HG03575 (cell line): ENCODE results near the gene OCSTAMP.

Experiments used
- ATAC-seq: cut with Tn5 transposase; IDR thresholded peaks from one replicate; pipeline ENCODE4 v1.9.1; 2021; ENCODE audit not compliant: unreplicated experiment, insufficient number of reproducible peaks, low FRiP score; ENCODE audit errors: extremely low read depth

Gene OCSTAMP, protein sequence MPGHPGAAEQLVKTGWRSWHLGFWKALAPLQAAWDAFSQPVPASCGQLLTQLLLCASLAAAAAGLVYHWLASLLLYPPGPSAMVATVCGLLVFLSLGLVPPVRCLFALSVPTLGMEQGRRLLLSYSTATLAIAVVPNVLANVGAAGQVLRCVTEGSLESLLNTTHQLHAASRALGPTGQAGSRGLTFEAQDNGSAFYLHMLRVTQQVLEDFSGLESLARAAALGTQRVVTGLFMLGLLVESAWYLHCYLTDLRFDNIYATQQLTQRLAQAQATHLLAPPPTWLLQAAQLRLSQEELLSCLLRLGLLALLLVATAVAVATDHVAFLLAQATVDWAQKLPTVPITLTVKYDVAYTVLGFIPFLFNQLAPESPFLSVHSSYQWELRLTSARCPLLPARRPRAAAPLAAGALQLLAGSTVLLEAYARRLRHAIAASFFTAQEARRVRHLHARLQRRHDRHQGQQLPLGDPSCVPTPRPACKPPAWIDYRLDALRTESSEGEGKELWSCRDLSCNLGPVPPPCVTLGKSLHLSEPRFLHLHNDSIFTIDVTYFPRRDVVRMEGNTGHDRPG

DNA sequence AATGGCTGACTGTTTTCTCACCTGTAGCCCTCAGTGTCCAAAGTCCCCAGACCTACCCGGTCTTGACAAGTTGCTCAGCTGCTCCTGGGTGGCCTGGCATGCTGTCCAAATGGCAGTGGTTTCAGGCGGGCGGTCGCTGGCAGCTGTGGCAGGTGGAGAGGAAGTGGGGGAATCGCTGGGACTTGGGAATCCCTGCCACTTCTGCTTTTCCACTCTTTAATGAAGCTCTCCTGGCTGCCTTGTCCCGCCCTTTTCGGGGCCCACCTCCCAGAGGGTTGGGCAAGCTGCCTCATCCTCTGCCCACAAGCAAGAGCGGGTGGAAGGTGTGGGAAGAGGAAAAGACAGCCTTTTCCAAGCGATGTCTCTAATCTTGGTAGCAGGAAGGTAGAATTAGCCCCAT, at the start of gene OCSTAMP:
OCSTAMP (minus strand) TSS at position 194 of the 400 bp plus-strand sequence; CDS start at position 100, 94 bp downstream.
- no peak for ATAC-seq

DNA sequence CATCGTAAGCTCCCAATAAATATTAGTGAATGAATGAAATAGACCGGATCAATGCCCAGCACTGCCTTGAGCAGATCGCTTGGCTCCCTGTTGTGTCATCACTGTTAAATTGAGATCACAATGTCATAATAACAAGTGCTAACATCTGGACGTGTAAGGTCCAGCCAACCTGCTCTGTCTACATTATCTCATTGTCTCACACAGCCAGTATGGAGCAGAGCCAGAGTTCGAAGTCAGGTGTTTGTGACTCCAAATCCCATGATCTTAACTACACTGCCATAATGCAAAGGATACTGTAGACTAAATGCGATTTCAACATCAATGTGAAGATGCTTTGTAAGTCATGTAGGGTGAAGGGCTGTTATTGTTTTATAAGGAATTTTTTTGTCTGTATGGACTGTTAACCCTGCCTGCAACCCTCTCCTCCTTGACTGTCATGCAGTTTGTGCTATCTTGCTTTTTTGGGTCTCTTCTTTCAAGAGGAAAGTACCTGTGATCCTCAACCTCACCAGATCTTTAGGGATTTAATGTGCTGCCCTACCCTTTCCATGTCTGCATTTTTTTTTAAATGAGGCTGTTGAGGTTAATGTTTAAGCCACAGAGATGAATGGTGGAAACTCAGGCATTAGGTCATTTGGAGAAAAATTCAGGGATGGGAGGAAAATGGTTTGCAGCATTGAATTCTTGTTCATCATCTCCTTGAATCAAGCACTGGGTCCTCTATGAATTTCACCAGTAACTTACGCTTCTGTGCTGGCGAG, 49.0 kb upstream of the OCSTAMP start:
- ATAC-seq, result no peak

DNA sequence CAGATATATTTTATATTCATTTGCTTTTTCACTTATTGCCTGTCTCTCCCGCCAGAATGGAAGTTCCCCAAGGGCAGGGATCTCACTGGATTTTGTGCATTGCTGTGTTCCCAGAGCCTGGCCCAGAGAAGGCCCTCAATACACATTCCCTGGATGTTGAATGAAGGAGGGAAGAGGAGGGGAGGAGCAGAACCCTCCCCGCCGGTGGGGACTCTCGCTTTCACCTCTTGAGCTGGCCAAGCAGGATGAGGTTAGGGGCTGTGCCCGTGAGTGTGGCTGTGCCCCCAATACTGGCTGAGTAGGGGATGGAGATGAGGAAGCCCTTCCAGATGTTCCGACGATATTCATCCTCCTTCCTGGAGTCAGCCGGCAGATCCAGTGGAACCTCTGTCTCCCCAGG, 45.5 kb upstream of the OCSTAMP start:
- no peak for ATAC-seq

DNA sequence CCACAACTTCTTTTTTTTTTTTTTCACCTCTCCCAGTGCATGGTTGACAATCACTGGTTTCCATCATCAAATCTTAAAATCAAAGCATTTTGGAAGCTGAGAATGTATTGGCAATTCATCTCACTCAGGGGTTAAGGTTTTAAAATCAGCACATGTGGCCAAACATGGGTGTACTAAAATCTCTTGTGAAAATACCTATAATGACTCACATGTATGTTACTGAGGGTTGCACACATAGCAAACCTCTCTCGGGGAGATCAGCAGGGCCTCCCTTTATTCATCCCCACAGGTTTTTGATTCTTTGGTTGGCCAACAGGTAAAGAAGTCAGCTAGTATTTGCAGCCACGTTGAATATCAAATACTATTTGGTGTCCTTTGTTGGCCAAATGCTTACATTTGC, 44.3 kb upstream of the OCSTAMP start:
- no peak for ATAC-seq

DNA sequence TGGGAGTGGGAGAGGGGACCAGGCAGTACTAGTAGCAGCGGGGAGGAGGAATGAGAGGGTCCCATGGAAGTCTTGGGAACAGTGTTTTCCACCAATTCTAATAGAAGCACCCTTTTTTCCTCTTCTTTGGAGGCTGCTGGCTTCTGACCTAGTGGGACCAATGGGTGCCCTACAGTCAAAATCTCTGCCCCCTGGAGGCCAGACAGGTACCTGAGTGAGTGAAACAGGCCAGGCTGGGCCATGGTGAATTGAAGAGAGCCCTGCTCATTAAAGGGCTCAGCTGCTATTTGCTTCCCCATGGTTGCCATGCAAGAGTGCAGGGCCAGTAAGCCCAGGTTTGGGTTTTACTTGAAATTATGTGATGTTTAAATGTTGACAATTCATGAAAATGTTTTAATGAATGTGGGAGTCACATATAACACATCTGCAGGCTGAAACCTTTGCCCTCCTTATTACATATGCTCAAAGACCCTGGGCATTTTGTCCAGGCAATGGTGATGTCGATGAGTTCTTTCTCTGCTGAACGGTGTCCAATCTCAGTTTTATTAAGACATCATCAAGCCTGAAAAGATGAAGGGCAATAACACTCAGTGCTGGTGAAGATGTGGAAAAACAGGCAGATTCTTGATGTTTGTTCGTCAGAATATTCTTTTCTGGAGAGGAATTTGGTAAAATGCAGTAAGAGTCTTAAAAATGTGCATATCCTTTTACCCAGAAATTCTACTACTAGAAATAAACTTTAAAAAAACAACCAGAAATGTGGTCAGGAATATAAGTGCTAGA, 42.3 kb upstream of the OCSTAMP start:
- no peak for ATAC-seq

DNA sequence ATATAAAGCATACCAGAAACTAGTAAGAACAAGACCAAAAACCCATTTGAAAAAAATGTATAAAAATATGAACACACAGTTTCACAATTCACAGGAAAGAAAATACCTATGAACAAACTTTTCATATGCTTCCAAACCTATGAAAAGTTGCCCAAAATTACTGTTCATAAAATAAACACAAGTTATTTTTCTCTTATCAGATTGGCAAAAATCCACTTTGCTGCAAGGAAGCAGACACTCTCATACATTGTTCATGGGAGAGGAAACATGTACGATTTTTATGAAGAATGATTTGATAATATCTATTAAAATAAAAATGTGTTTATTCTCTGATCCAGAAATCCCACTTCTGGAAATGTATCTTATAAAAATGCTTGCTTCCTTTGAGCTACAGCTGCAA, 40.0 kb upstream of the OCSTAMP start:
- ATAC-seq, result no peak

DNA sequence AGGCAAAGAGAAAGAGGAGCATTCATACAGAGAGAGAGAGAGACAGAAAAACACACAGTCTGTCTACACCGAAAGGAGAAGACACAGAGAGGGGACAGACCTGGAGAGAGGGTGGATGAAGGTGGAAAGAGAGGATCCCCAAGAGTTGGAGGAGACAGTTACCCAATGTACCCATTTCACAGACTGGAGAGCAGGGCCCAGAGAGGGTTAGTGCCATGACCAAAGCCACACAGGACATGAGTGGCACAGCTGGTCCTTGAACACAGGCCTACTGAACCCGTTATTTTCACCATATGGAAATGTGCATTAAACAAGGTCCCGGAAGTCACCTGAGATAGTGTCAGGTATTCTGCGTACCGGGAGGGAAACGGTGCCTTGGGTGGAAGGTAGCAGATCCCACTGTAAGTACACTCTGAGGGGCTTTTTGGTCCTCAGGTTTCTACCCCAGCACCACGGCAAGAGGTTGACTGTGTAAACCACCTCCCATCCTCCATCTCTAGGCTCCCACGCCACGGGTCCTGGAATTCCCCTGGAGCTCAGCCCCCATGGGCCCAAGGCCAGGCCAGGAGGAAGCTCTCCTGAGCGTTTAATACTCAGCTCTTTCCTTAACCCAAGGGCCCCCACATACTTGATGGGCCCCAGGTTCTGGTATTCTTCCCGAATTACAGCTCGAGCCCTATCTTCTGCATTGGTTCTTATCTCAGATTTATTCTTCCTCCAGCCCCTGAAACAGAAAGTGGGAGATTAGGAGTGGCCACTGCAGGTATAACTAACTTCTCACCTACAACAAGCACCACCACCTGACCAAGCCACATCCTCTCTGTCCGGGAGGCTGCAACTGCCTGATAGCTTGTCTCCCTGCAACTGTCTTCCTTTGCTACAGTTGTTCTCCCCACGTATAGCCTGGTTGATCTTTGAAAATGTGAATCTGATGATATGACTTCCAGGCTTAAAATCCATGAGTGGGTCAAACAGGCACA, 38.4 kb upstream of the OCSTAMP start:
- no peak for ATAC-seq

DNA sequence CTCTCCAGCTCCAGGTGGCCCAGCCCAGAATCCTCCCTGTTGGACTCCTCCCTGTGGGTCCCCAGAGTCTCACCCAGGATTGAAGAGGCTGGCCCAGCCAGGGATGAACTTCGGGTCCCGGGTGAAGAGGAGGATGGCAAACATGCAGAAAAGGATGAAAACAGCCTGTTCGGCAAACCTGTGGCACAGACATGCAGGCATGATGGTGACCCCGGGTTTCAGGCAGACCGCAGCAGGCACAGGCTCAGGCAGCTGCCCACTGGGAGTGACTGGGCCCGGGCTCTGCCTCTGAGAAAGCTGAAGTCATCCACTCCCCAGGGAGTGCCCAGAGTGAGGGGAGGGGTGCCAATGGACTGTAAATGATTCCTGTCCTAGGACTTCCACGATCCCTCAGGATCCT, 37.5 kb upstream of the OCSTAMP start:
- ATAC-seq, result no peak

DNA sequence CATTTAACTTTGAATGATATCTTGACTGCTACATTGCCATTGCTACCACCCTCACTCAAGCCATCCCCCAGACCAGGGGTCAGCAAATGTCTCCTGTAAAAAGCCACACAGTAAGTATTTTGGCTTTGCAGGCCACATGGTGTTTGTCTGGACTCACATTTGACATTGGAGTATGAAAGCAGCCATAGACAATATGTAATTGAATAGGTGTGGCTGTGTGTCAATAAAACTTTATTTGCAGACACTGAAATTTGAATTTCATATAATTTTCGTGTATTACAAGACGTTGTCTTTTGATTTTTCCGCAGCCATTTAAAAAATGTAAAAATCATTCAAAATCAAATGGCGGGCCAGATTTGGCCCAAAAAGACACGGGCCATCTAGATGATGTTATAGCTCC, 36.3 kb upstream of the OCSTAMP start:
- ATAC-seq, result no peak

DNA sequence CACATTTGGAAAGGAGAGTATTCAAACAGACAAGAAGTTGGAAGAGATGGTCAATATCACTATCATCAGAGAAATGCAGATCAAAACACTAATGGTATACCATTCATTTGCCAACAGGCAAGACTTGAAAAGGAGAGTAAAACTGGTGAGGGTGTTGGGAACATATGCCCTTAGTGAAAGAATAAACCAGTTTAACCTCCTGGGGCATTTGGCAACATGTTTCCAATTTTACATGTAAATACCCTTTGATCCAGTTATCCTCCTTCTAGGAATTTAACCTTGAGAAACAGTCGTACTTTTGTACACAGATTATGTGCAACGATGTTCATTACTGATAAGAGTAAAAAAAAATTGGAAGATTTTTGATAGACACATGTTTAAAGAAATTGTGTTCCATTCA, 34.1 kb upstream of the OCSTAMP start:
- ATAC-seq, result no peak

DNA sequence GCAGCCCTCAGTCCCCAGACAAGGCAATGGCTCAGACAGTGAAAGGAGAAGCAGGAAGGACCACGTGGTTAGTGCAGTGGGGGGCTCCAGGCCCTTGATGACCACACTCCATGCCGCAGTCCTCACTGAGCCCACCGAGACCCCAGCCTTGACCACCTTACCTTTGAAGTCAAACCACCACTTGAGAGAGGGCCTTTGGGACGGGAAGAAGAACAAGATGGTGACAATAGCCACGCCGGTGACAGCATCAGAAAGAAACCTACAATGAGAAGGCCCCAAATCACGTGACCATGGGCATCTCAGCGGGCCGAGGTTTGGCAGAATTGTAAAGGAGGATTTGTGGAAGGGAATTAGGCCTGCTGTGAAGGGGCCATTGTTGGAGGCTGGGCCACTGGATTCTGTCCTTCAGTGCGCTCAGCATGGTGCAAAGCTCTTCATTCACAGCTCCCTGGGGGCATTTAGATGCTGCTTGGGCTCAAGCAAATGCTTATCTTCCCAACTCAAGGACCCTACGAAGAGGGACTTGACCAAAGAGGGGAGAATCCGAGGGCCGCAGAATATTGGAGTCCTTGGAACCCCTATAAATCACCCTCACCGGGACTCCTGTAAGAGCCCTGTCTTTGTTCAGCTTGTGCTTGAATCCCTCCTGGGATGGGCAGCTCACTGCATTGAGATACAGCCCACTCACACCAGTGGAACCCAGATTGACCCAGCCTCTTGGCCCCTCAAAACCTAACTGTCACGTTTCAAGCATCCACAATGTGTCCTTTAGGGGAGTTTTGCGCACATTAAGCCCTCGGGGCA, 33.2 kb upstream of the OCSTAMP start:
- no peak for ATAC-seq

DNA sequence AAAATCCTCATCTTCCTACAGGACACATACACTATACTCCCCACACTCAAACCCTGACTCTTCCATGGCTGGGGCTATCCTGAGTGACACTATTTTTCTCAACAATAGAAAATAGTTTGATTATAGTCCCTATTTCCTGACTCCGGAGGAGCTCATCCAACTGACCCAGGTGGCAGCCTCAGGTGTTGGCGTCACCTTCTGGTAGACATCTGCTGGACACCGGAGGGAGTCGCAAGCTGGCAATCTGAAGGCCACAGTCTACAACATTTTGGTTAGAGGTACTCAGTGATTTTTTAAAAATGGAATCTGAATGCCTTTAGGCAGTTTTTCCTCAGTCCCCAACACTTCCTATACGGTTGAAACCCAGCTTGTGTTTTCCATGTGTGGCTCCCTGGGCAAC, 32.2 kb upstream of the OCSTAMP start:
- ATAC-seq, result no peak

DNA sequence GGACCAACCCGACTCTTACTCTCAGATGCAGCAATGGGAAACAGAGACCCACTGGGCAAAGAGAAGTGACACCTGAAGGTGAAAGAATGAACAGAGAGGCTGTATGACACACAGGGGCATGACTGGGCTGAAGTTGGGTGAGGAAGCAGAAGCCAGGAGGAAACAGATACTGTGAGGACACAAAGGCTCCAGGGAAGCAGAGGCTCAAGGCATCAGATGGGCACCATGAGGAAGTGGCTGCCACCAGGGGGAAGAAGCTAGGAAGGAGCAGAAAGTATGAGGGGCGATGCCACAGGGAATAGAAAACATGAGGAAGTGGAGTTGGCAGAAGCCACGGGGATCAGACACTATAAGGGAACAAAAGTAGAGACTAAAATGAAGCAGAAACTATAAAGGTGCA, 30.9 kb upstream of the OCSTAMP start:
- no peak for ATAC-seq

DNA sequence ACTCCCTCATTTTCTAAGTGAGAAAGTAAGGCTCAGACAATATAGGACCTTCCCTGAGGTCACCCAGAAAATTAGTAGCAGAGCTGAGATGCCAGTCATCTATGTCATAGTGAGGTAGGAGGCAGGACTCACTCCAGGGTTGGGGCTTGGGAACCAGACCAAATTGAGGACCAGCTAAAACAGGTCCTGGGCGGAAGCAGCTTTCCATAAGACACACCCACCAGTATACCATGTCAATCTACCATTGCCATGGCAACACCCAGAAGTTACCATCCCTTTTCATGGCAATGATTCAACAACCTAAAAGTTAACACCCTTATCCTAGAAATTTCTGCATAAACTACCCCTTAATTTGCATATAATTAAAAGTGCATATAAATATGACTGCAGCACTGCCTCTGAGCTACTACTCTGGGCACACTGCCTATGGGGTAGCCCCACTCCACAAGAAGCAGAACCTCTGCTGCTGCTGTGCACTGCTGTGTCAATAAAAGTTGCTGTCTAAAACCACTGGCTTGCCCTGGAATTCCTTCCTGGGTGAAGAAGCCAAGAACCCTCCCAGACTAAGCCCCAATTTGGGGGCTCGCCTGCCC, 30.3 kb upstream of the OCSTAMP start:
- ATAC-seq, result no peak

DNA sequence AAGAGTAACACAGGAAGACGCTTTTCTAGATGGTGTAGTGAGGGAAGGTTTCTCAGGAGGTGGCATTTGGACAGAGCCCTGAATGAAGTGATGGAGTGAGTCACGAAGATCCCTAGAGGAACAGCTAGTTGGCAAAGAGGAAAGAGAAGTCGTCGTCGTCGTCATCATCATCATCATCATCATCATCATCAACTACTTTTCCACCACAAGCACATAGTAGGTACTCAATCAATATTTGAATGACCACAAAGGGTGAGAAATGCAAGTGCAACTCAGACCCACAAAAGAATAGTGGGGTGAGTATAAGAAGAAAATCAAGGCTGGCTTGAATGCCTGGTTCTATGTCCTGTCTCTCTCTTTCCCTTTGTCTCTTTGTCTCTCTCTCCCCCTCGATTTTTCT, 28.3 kb upstream of the OCSTAMP start:
- no peak for ATAC-seq

DNA sequence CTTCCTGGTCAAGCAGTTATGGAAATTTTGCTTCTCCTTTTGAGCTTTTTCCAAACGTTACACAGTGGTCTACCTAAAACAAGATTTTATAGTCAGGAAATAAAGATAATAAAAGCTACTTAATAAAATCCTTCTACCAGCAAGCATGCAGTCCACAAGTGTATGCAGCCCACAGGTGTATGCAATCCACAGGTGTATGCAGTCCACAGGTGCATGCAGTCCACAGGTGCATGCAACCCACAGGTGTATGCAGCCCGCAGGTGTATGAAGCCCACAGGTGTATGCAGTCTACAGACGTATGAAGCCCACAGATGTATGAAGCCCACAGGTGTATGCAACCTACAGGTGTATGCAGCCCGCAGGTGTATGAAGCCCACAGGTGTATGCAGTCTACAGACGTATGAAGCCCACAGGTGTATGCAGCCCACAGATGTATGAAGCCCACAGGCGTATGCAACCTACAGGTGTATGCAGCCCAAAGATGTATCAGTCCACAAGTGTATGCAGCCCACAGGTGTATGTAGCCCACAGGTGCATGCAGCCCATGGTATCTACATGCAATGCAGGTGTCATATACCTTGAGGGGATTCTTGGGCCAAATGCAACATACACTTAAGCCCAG, 26.4 kb upstream of the OCSTAMP start:
- ATAC-seq, result no peak

DNA sequence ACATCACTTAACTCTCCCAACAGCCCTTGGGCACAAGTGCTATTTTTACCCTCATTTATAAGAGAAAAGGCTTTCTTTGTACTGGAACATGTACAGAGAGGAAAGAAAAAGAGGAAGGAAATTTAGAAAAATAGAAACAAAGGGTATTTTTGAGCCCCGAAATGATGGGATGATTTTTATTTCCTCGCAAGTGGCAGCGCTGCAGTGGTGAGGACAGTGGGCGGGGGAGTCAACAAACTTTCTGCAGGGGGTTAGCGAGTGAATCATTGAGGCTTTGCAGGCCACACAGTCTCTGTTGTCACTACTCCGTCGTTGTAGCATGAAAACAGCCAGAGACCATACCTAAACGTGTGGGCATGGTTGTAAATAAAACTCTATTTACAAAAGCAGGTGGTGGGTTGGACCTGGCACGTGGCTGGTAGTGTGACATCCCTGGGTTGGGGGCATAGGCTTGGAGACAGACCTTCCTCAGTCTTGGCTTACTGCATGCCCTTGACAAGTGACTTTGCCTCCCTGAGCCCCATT, 25.5 kb upstream of the OCSTAMP start:
- no peak for ATAC-seq
